GM23338 (cell line): ENCODE measurements around the gene LPAR1. TPM values are rescaled to one million over a fixed set of nuclear protein-coding genes. Genes with fewer than 3 reads are reported as not detected.

ENCODE experiments used
- ATAC-seq: fragments of 200-7000 bp; cut with Tn5 transposase; 3 replicates; pipeline ENCODE4 v1.9.1; 2020
- DNase-seq: peaks from one replicate; pipeline ENCODE4 v3.0.0-alpha.2; 2015; ENCODE audit warnings: low spot score
- H2AFZ ChIP-seq: fragments of 200-600 bp; sonication (generic); 2 replicates; pipeline ENCODE4 v1.8.0; 2016; ENCODE audit warnings: antibody characterized with exemption, mild to moderate bottlenecking, moderate library complexity
- H3F3A ChIP-seq: fragments of 200-600 bp; sonication (generic); replicated peaks from 2 replicates; pipeline ENCODE4 v1.8.0; 2017; ENCODE audit warnings: antibody characterized with exemption, mixed run types, low read depth
- H3K27ac ChIP-seq: fragments of 200-600 bp; sonication (generic); 2 replicates; pipeline ENCODE4 v1.6.1; 2016; ENCODE audit warnings: low read depth
- H3K27me3 ChIP-seq: fragments of 200-600 bp; sonication (generic); 2 replicates; pipeline ENCODE4 v1.8.0; 2016; ENCODE audit warnings: mild to moderate bottlenecking, mixed run types, moderate library complexity; ENCODE audit not compliant: insufficient read depth
- H3K36me3 ChIP-seq: fragments of 200-600 bp; sonication (generic); 2 replicates; pipeline ENCODE4 v1.8.0; 2016; ENCODE audit warnings: mild to moderate bottlenecking; ENCODE audit not compliant: insufficient read depth
- H3K4me1 ChIP-seq: fragments of 200-600 bp; sonication (generic); 2 replicates; pipeline ENCODE4 v1.8.0; 2016; ENCODE audit warnings: mild to moderate bottlenecking, moderate library complexity; ENCODE audit not compliant: insufficient read depth
- H3K4me2 ChIP-seq: fragments of 200-600 bp; sonication (generic); 2 replicates; pipeline ENCODE4 v1.7.1; 2017; ENCODE audit warnings: mixed run types
- H3K4me3 ChIP-seq: fragments of 200-600 bp; sonication (generic); 2 replicates; pipeline ENCODE4 v1.6.1; 2016; ENCODE audit warnings: mixed run types
- H3K79me2 ChIP-seq: fragments of 200-600 bp; sonication (generic); replicated peaks from 2 replicates; pipeline ENCODE4 v1.8.0; 2017; ENCODE audit warnings: mild to moderate bottlenecking; ENCODE audit not compliant: insufficient read depth
- H3K9me2 ChIP-seq: fragments of 200-600 bp; sonication (generic); 2 replicates; pipeline ENCODE4 v1.8.0; 2017; ENCODE audit not compliant: insufficient read depth
- H4K20me1 ChIP-seq: fragments of 200-600 bp; sonication (generic); replicated peaks from 2 replicates; pipeline ENCODE4 v1.8.0; 2017; ENCODE audit warnings: mild to moderate bottlenecking; ENCODE audit not compliant: insufficient read depth
- H3K27ac Mint-ChIP-seq: 2 replicates; pipeline ENCODE4 v1.8.0; 2020; ENCODE audit warnings: inconsistent platforms, mild to moderate bottlenecking, moderate library complexity, mixed read lengths
- H3K27me3 Mint-ChIP-seq: 3 replicates; pipeline ENCODE4 v1.8.0; 2022; ENCODE audit warnings: low read depth, mild to moderate bottlenecking, moderate library complexity, mixed read lengths, inconsistent platforms; ENCODE audit not compliant: insufficient read depth, poor library complexity
- H3K36me3 Mint-ChIP-seq: 3 replicates; pipeline ENCODE4 v1.8.0; 2021; ENCODE audit warnings: low read depth, mild to moderate bottlenecking, inconsistent platforms, moderate library complexity, mixed read lengths
- H3K4me1 Mint-ChIP-seq: 3 replicates; pipeline ENCODE4 v1.8.0; 2020; ENCODE audit warnings: mild to moderate bottlenecking, inconsistent platforms, mixed read lengths
- H3K4me3 Mint-ChIP-seq: 3 replicates; pipeline ENCODE4 v1.8.0; 2021; ENCODE audit warnings: moderate library complexity, mild to moderate bottlenecking, inconsistent platforms, mixed read lengths
- H3K9me3 Mint-ChIP-seq: 3 replicates; pipeline ENCODE4 v1.8.0; 2020; ENCODE audit warnings: moderate library complexity, mild to moderate bottlenecking, inconsistent platforms, mixed read lengths
- CREB1 ChIP-seq: fragments of 250-450 bp; sonication (Bioruptor Pico); IDR thresholded peaks from 2 replicates; pipeline ENCODE4 v1.5.0; 2020; ENCODE audit warnings: low read depth, mild to moderate bottlenecking, moderate library complexity
- EZH2 ChIP-seq: fragments of 200-600 bp; sonication (generic); IDR thresholded peaks from one replicate; pipeline ENCODE4 v1.8.0; 2017; ENCODE audit warnings: antibody characterized with exemption, mild to moderate bottlenecking, low read depth; ENCODE audit not compliant: unreplicated experiment
- EZH2phosphoT487 ChIP-seq: fragments of 200-600 bp; sonication (generic); IDR thresholded peaks from one replicate; pipeline ENCODE4 v1.8.1; 2018; ENCODE audit warnings: antibody characterized with exemption; ENCODE audit not compliant: unreplicated experiment
- JUNB ChIP-seq: IDR thresholded peaks from one replicate; pipeline ENCODE4 v1.6.1; 2016; ENCODE audit warnings: antibody characterized with exemption; ENCODE audit not compliant: unreplicated experiment
- NANOG ChIP-seq: IDR thresholded peaks from 2 replicates; pipeline ENCODE4 v1.6.1; 2016; ENCODE audit warnings: antibody characterized with exemption, borderline replicate concordance
- POLR2AphosphoS5 ChIP-seq: IDR thresholded peaks from 2 replicates; pipeline ENCODE4 v1.6.1; 2016; ENCODE audit warnings: antibody characterized with exemption, low read depth
- STAT1 ChIP-seq: IDR thresholded peaks from one replicate; pipeline ENCODE4 v1.6.1; 2016; ENCODE audit warnings: antibody characterized with exemption; ENCODE audit not compliant: unreplicated experiment
- ZNF114 ChIP-seq: fragments of 250-450 bp; sonication (Bioruptor Pico); IDR thresholded peaks from 2 replicates; pipeline ENCODE4 v1.5.0; 2020; ENCODE audit warnings: mild to moderate bottlenecking, moderate library complexity
- ZNF331 ChIP-seq: fragments of 250-450 bp; sonication (Bioruptor Pico); IDR thresholded peaks from 2 replicates; pipeline ENCODE4 v1.5.0; 2020; ENCODE audit warnings: low read depth, mild to moderate bottlenecking, moderate library complexity
- polyA plus RNA-seq: library from polyadenylated mRNA; unstranded; fragments of >200 nt; fragmentation: Nextera tagmentation; extraction: Ambion mirVana; gene quantifications from 2 replicates; pipeline ENCODE4 v1.2.1, GENCODE V29; 2016
- total RNA-seq: library from RNA; depleted of rRNA; stranded (reverse); fragments of >200 nt; shearing (Covaris generic); gene quantifications from 2 replicates; pipeline ENCODE4 v1.2.3, GENCODE V29; 2014
- TF ChIP-seq, protein P1 (sequence below): fragments of 250-450 bp; sonication (Bioruptor Pico); IDR thresholded peaks from 2 replicates; pipeline ENCODE4 v1.5.0; 2020; ENCODE audit warnings: mild to moderate bottlenecking, moderate library complexity
- TF ChIP-seq, protein P2 (sequence below), 2 experiments: fragments of 200-600 bp in 1 of 2; sonication (generic) in 1 of 2; conservative IDR thresholded peaks; 2 replicates each; pipeline versions ENCODE4 v1.5.1 to v1.6.1; 2016 to 2017; ENCODE audit warnings: antibody characterized with exemption in 2 of 2, low read depth in 2 of 2, mild to moderate bottlenecking in 2 of 2, moderate library complexity in 1 of 2
- TF ChIP-seq, protein P3 (sequence below): IDR thresholded peaks from 2 replicates; pipeline ENCODE4 v1.6.1; 2016; ENCODE audit warnings: antibody characterized with exemption
- TF ChIP-seq, protein P4 (sequence below): IDR thresholded peaks from one replicate; pipeline ENCODE4 v1.6.1; 2018; ENCODE audit warnings: antibody characterized with exemption; ENCODE audit not compliant: unreplicated experiment

The LPAR1 gene
- total and polyA plus RNA-seq, 2 experiments from 2014 or later, result 1.0 to 3.8 TPM

DNA sequence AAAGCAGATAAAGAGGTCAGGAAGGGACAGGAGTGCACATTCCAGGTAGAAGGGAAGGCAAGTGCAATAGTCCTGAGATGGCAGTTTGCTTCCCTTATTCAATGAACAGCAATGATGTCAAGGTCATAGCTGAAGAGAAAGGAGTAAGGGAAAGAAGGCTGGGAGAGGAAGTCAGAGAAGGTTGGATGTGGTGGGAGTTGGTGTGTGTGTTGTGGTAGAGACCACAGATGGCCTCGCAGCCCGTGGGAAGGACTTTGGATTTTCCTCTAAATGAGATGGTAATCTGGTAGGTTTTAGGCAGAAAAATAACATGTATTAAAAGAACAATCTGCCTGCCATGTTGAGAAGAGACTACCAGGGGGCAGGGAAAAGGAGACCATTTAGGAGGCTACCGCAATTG is 25.1 kb upstream of the LPAR1 start:
- DNase-seq (no peak), ATAC-seq (no peak)
- no peak overlapping the region; the same call in 1 of the 2 replicates for H3K27ac Mint-ChIP-seq
- H3K4me1 ChIP-seq, result peaks cover 9% of the 10 kb centered on the region
- no peaks in the 10 kb centered on the region for H3K36me3 Mint-ChIP-seq
- TF ChIP-seq CREB1 (CRISPR knock-in tag) (no peak), NANOG (no peak), EZH2phosphoT487 (no peak), STAT1 (no peak), POLR2AphosphoS5 (no peak), ZNF331 (CRISPR knock-in tag) (no peak), EZH2 (no peak), JUNB (no peak), ZNF114 (CRISPR knock-in tag) (no peak)
- TF ChIP-seq, protein P1, sequence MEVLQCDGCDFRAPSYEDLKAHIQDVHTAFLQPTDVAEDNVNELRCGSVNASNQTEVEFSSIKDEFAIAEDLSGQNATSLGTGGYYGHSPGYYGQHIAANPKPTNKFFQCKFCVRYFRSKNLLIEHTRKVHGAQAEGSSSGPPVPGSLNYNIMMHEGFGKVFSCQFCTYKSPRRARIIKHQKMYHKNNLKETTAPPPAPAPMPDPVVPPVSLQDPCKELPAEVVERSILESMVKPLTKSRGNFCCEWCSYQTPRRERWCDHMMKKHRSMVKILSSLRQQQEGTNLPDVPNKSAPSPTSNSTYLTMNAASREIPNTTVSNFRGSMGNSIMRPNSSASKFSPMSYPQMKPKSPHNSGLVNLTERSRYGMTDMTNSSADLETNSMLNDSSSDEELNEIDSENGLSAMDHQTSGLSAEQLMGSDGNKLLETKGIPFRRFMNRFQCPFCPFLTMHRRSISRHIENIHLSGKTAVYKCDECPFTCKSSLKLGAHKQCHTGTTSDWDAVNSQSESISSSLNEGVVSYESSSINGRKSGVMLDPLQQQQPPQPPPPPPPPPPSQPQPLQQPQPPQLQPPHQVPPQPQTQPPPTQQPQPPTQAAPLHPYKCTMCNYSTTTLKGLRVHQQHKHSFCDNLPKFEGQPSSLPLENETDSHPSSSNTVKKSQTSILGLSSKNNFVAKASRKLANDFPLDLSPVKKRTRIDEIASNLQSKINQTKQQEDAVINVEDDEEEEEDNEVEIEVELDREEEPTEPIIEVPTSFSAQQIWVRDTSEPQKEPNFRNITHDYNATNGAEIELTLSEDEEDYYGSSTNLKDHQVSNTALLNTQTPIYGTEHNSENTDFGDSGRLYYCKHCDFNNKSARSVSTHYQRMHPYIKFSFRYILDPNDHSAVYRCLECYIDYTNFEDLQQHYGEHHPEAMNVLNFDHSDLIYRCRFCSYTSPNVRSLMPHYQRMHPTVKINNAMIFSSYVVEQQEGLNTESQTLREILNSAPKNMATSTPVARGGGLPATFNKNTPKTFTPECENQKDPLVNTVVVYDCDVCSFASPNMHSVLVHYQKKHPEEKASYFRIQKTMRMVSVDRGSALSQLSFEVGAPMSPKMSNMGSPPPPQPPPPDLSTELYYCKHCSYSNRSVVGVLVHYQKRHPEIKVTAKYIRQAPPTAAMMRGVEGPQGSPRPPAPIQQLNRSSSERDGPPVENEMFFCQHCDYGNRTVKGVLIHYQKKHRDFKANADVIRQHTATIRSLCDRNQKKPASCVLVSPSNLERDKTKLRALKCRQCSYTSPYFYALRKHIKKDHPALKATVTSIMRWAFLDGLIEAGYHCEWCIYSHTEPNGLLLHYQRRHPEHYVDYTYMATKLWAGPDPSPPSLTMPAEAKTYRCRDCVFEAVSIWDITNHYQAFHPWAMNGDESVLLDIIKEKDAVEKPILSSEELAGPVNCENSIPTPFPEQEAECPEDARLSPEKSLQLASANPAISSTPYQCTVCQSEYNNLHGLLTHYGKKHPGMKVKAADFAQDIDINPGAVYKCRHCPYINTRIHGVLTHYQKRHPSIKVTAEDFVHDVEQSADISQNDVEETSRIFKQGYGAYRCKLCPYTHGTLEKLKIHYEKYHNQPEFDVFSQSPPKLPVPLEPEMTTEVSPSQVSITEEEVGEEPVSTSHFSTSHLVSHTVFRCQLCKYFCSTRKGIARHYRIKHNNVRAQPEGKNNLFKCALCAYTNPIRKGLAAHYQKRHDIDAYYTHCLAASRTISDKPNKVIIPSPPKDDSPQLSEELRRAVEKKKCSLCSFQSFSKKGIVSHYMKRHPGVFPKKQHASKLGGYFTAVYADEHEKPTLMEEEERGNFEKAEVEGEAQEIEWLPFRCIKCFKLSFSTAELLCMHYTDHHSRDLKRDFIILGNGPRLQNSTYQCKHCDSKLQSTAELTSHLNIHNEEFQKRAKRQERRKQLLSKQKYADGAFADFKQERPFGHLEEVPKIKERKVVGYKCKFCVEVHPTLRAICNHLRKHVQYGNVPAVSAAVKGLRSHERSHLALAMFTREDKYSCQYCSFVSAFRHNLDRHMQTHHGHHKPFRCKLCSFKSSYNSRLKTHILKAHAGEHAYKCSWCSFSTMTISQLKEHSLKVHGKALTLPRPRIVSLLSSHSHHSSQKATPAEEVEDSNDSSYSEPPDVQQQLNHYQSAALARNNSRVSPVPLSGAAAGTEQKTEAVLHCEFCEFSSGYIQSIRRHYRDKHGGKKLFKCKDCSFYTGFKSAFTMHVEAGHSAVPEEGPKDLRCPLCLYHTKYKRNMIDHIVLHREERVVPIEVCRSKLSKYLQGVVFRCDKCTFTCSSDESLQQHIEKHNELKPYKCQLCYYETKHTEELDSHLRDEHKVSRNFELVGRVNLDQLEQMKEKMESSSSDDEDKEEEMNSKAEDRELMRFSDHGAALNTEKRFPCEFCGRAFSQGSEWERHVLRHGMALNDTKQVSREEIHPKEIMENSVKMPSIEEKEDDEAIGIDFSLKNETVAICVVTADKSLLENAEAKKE, result no peak
- TF ChIP-seq, protein P2, sequence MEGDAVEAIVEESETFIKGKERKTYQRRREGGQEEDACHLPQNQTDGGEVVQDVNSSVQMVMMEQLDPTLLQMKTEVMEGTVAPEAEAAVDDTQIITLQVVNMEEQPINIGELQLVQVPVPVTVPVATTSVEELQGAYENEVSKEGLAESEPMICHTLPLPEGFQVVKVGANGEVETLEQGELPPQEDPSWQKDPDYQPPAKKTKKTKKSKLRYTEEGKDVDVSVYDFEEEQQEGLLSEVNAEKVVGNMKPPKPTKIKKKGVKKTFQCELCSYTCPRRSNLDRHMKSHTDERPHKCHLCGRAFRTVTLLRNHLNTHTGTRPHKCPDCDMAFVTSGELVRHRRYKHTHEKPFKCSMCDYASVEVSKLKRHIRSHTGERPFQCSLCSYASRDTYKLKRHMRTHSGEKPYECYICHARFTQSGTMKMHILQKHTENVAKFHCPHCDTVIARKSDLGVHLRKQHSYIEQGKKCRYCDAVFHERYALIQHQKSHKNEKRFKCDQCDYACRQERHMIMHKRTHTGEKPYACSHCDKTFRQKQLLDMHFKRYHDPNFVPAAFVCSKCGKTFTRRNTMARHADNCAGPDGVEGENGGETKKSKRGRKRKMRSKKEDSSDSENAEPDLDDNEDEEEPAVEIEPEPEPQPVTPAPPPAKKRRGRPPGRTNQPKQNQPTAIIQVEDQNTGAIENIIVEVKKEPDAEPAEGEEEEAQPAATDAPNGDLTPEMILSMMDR (conservative IDR thresholded peaks at IDR 0.05; ENCODE audit: low read depth in 2 of 2), result no peak
- TF ChIP-seq, protein P3, sequence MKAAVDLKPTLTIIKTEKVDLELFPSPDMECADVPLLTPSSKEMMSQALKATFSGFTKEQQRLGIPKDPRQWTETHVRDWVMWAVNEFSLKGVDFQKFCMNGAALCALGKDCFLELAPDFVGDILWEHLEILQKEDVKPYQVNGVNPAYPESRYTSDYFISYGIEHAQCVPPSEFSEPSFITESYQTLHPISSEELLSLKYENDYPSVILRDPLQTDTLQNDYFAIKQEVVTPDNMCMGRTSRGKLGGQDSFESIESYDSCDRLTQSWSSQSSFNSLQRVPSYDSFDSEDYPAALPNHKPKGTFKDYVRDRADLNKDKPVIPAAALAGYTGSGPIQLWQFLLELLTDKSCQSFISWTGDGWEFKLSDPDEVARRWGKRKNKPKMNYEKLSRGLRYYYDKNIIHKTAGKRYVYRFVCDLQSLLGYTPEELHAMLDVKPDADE, result no peak
- TF ChIP-seq, protein P4, sequence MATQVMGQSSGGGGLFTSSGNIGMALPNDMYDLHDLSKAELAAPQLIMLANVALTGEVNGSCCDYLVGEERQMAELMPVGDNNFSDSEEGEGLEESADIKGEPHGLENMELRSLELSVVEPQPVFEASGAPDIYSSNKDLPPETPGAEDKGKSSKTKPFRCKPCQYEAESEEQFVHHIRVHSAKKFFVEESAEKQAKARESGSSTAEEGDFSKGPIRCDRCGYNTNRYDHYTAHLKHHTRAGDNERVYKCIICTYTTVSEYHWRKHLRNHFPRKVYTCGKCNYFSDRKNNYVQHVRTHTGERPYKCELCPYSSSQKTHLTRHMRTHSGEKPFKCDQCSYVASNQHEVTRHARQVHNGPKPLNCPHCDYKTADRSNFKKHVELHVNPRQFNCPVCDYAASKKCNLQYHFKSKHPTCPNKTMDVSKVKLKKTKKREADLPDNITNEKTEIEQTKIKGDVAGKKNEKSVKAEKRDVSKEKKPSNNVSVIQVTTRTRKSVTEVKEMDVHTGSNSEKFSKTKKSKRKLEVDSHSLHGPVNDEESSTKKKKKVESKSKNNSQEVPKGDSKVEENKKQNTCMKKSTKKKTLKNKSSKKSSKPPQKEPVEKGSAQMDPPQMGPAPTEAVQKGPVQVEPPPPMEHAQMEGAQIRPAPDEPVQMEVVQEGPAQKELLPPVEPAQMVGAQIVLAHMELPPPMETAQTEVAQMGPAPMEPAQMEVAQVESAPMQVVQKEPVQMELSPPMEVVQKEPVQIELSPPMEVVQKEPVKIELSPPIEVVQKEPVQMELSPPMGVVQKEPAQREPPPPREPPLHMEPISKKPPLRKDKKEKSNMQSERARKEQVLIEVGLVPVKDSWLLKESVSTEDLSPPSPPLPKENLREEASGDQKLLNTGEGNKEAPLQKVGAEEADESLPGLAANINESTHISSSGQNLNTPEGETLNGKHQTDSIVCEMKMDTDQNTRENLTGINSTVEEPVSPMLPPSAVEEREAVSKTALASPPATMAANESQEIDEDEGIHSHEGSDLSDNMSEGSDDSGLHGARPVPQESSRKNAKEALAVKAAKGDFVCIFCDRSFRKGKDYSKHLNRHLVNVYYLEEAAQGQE, result no peak
- no peak overlapping the region for H3K4me2 ChIP-seq
- H3K27me3 Mint-ChIP-seq, result peaks cover 1% of the 10 kb centered on the region
- H3K4me1 Mint-ChIP-seq, result peaks cover 5% of the 10 kb centered on the region; the same call in 2 of the 3 replicates
- H3K79me2 ChIP-seq, result no peaks in the 10 kb centered on the region
- H3K9me2 ChIP-seq, result no peaks in the 10 kb centered on the region
- H3K27ac ChIP-seq, result no peak overlapping the region
- no peaks in the 10 kb centered on the region for H4K20me1 ChIP-seq
- no peaks in the 10 kb centered on the region for H3F3A ChIP-seq
- no peaks in the 10 kb centered on the region for H3K36me3 ChIP-seq
- no peak overlapping the region for H3K4me3 ChIP-seq
- H3K9me3 Mint-ChIP-seq, result no peaks in the 10 kb centered on the region
- H3K4me3 Mint-ChIP-seq, result no peak overlapping the region
- H2AFZ ChIP-seq, result no peak overlapping the region
- H3K27me3 ChIP-seq, result no peaks in the 10 kb centered on the region
